Natural killer cell (primary cell): ENCODE measurements around the gene EDC3. TPM values are rescaled to one million over a fixed set of nuclear protein-coding genes. Genes with fewer than 3 reads are reported as not detected.

Experiments used
- ATAC-seq, 3 donors: fragments of 150-1000 bp in 2 of 3; fragments of 200-7000 bp in 1 of 3; cut with Tn5 transposase; 1 replicate in 1 of 3; 2 replicates in 2 of 3; pipeline ENCODE4 v1.10.0; 2021; ENCODE audit warnings: mild to moderate bottlenecking in 2 of 3, moderate library complexity in 2 of 3
- DNase-seq, 2 donors: peaks; one replicate each; pipeline versions ENCODE4 v3.0.0 to v3.0.0-alpha.2; 2013 to 2021; ENCODE audit warnings: mixed read lengths in 1 of 2
- H3K27ac ChIP-seq: one replicate; pipeline ENCODE4 v1.5.1; 2013; ENCODE audit warnings: mild to moderate bottlenecking, low read length
- H3K27me3 ChIP-seq: one replicate; pipeline ENCODE4 v1.6.1; 2013; ENCODE audit warnings: low read length; ENCODE audit not compliant: control insufficient read depth, insufficient read depth
- H3K36me3 ChIP-seq: one replicate; pipeline ENCODE4 v1.6.1; 2013; ENCODE audit warnings: low read length; ENCODE audit not compliant: control insufficient read depth, insufficient read depth
- H3K4me1 ChIP-seq: one replicate; pipeline ENCODE4 v1.6.1; 2013; ENCODE audit warnings: low read length; ENCODE audit not compliant: control insufficient read depth, insufficient read depth
- H3K4me3 ChIP-seq: one replicate; pipeline ENCODE4 v1.5.1; 2013; ENCODE audit warnings: low read length
- H3K9me3 ChIP-seq: one replicate; pipeline ENCODE4 v1.6.1; 2013; ENCODE audit warnings: low read length; ENCODE audit not compliant: control insufficient read depth, insufficient read depth
- H3K27ac Mint-ChIP-seq, 2 donors: one replicate each; pipeline ENCODE4 v1.8.0; 2022; ENCODE audit warnings: mild to moderate bottlenecking in 2 of 2, mixed read lengths in 2 of 2, moderate library complexity in 1 of 2
- H3K27me3 Mint-ChIP-seq, 2 donors: one replicate each; pipeline ENCODE4 v1.8.0; 2022; ENCODE audit warnings: low read depth in 2 of 2, mixed read lengths in 2 of 2
- H3K36me3 Mint-ChIP-seq: one replicate; pipeline ENCODE4 v1.8.0; 2022; ENCODE audit warnings: mixed read lengths
- H3K4me1 Mint-ChIP-seq, 2 donors: one replicate each; pipeline ENCODE4 v1.8.0; 2022; ENCODE audit warnings: mixed read lengths in 2 of 2
- H3K4me3 Mint-ChIP-seq: one replicate; pipeline ENCODE4 v1.8.0; 2022; ENCODE audit warnings: mild to moderate bottlenecking, moderate library complexity, mixed read lengths
- H3K9me3 Mint-ChIP-seq, 2 donors: one replicate each; pipeline ENCODE4 v1.8.0; 2022; ENCODE audit warnings: mixed read lengths in 2 of 2
- CTCF ChIP-seq: fragments of 200-600 bp; IDR thresholded peaks from one replicate; pipeline ENCODE4 v1.8.0; 2022; ENCODE audit warnings: antibody characterized with exemption
- WGBS: methylation state at CpG from one replicate; pipeline ENCODE4 v1.1.7; 2013; ENCODE audit warnings: missing lambda C conversion rate; ENCODE audit not compliant: insufficient coverage; 5-methylcytosine and 5-hydroxymethylcytosine counted together
- intact Hi-C: fragments of 100-400 bp; cut with micrococcal nuclease; formaldehyde crosslinking; loops from one replicate; pipeline ENCODE4 v1.14.2; 2022
- total RNA-seq, 4 donors: library from RNA; stranded (reverse); fragments of 120-200 nt in 1 of 4; gene quantifications; one replicate each; pipeline versions ENCODE4 v1.2.3 to v1.2.4, GENCODE V29; 2013 to 2022

Gene EDC3
- total RNA-seq, 3 donors from 2014 or later (not counting 1 experiment from before 2014, with no cell fraction given): 22.4 to 39.2 (median 32.6) TPM

DNA sequence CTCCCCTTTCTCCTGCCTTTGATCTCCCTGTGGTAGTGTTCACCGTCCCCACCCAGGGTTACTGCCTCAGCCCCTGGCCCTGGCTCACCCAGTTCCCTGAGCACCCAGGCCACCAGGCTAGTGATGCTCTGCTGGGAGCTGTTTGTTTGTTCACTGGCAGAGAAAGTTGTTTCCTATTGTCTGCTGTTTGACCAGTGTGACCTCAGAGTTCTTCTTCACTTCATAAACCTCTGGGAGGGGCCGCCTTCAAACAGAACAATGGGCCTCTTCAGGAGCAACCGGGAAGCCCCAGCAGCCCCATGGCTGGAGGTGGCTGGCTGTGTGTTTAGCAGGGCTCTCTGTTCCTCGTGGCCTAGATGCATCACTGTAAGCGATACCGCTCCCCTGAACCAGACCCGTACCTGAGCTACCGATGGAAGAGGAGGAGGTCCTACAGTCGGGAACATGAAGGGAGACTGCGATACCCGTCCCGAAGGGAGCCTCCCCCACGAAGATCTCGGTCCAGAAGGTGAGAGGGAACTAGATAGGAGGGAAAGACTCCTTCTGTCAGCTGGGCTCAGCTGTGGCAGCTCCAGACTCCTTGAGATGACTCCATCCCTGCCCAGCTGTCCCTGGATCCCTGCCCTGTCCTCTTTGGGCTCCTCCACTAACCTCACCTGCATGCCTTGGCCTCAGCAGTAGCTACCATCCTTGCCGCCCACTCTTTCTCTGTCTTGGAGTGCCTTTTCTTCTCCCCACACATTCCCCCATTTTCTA, 76.8 kb downstream of the EDC3 start:
- 92% methylated on average over 15 of the region's 15 CpGs for WGBS
- no peaks in the 10 kb centered on the region for H3K9me3 ChIP-seq
- Mint-ChIP-seq H3K9me3 (no peaks in the 10 kb centered on the region), H3K36me3 (no peaks in the 10 kb centered on the region), H3K27me3 (no peaks in the 10 kb centered on the region), H3K4me1 (peaks cover 48 to 62% of the 10 kb centered on the region in 2 donors), H3K27ac (peak overlapping the region in 1 of 2 donors; percentile 81), H3K4me3 (no peak overlapping the region)
- no peak overlapping the region for H3K4me3 ChIP-seq
- intact Hi-C loops: loop anchor here (10.0 kb wide), 1 partner anchor 836 kb away; the partner anchor contains the start of gene SIN3A
- H3K27ac ChIP-seq: no peak overlapping the region
- DNase-seq (no peak), ATAC-seq (no peak)
- peaks cover 49% of the 10 kb centered on the region for H3K4me1 ChIP-seq
- H3K27me3 ChIP-seq: no peaks in the 10 kb centered on the region
- TF ChIP-seq CTCF: no peak
- peaks cover 54% of the 10 kb centered on the region for H3K36me3 ChIP-seq

DNA sequence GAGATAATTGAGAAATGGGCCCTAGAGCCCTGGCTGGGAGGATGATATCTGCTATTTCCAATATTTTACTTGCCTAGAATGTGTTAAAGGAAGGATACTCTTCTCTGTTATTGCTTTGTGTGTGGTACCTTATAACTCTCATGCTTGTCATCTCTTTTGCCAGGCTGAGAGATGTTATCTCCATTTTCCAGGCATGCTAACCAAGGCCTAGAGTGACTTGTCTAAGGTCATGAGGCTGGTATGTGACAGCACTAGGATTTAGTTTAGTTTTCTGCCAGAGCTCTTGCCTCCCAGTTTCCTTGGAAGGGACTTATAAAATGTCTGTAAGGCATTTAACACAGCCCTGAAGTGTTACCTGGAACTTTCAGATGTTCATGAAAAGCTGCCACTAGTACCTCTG, 78.8 kb downstream of the EDC3 start:
- TF ChIP-seq CTCF: no peak
- peak overlapping the region; percentile 97 for H3K27ac ChIP-seq
- peaks cover 50% of the 10 kb centered on the region for H3K4me1 ChIP-seq
- no peaks in the 10 kb centered on the region for H3K9me3 ChIP-seq
- H3K27me3 Mint-ChIP-seq: no peaks in the 10 kb centered on the region
- no peaks in the 10 kb centered on the region for H3K36me3 Mint-ChIP-seq
- H3K36me3 ChIP-seq: peaks cover 33% of the 10 kb centered on the region
- H3K4me3 Mint-ChIP-seq: peak overlapping the region; percentile 94
- H3K4me3 ChIP-seq: peak overlapping the region; percentile 89
- intact Hi-C loops: loop anchor here (10.0 kb wide), 1 partner anchor 838 kb away; the partner anchor contains the start of gene SIN3A
- H3K27me3 ChIP-seq: no peaks in the 10 kb centered on the region
- DNase-seq (no peak), ATAC-seq (no peak)
- H3K27ac Mint-ChIP-seq: peak overlapping the region; percentile 94
- H3K9me3 Mint-ChIP-seq: no peaks in the 10 kb centered on the region
- H3K4me1 Mint-ChIP-seq: peaks cover 44 to 66% of the 10 kb centered on the region in 2 donors

DNA sequence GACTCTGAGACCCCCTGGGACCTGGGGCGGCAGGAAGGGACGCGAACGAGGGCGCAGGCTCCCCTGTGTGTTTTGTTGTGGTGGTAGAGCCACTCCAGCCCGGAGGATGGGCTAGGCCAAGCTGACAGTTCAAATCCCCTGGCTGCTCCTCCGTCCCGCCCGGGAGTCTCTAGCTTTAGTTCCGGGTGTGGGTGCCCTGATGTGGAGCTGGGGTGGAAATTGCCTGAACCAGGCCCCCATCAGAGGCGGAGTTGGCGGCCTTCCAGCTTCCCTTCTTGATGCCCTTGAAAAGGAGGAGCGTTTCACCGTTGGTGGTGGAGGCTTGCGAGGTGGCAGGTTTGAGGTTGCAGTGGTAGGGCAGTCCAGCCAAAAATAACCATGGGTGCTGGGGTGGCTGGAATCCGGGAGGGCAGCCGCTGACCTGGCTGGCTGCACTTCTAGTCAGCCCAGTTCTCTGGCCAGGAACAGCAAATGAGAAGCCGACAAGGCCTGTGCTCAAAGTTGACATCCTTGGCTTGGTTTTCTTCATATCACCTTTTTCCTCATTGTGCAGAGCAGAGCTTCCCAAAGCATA, 79.4 kb downstream of the EDC3 start:
- Histone ChIP-seq H3K9me3 (no peaks in the 10 kb centered on the region), H3K27ac (peak overlapping the region; percentile 97), H3K4me1 (peaks cover 50% of the 10 kb centered on the region), H3K36me3 (peaks cover 28% of the 10 kb centered on the region), H3K4me3 (peak overlapping the region; percentile 89), H3K27me3 (no peaks in the 10 kb centered on the region)
- no peak for TF ChIP-seq CTCF
- Mint-ChIP-seq H3K4me3 (peak overlapping the region; percentile 94), H3K36me3 (no peaks in the 10 kb centered on the region), H3K4me1 (peaks cover 41 to 62% of the 10 kb centered on the region in 2 donors), H3K27me3 (no peaks in the 10 kb centered on the region), H3K9me3 (no peaks in the 10 kb centered on the region), H3K27ac (peak overlapping the region; percentile 94)
- peak; percentile 55 to 86 for DNase-seq
- 1% methylated on average over 18 of the region's 18 CpGs for WGBS
- intact Hi-C loops: loop anchor here (10.0 kb wide), 1 partner anchor 838 kb away; the partner anchor contains the start of gene SIN3A
- ATAC-seq: no peak
